ENCODE data around the gene HEMGN. TPM values are rescaled to one million over a fixed set of nuclear protein-coding genes. Genes with fewer than 3 reads are reported as not detected.

HEMGN gene
- total and polyA plus RNA-seq, 10 of the 15 experiments (the other 5 are each of a cell fraction or from before 2014, with no cell fraction given), result 0.03 to 0.28 (median 0.09) TPM; not detected in 4

GRCh38 chr9:97981846-97982682 lies 44.1 kb upstream of the HEMGN start:
- H4K20me1 ChIP-seq (ENCODE audit: control insufficient read depth, insufficient read depth), result no peaks in the 10 kb centered on the region
- ATAC-seq (no peak), DNase-seq (ENCODE audit: low read depth, low spot score) (no peak), FAIRE-seq (no peak)
- H2AFZ ChIP-seq (ENCODE audit: control insufficient read depth, low read depth, low read length), result peak overlapping the region; percentile 92
- peak overlapping the region; percentile 77 for H3K4me2 ChIP-seq (ENCODE audit: control insufficient read depth, insufficient read depth)
- ChIA-PET CTCF (interaction anchor here (0.6 to 3.6 kb wide), 10 partner anchors 10 to 275 kb away, joined by 3 to 26 read pairs (median 3); partner anchors contain the start of genes TBC1D2 and TRMO), RAD21 (ENCODE audit: unreplicated experiment) (interaction anchor here (0.7 to 1.8 kb wide), 4 partner anchors 52 to 344 kb away, joined by 3 to 9 read pairs (median 7); partner anchors contain the start of gene TRMO), SMC1A (ENCODE audit: uncharacterized antibody, unreplicated experiment) (interaction anchor here (0.6 to 1.4 kb wide), 10 partner anchors 9 to 397 kb away, joined by 3 to 5 read pairs (median 3); no protein-coding TSS in a partner anchor), POLR2A (interaction anchor here (0.6 to 2.0 kb wide), 7 partner anchors 9 to 122 kb away, joined by 3 to 7 read pairs (median 3); partner anchors contain the start of gene NANS)
- no peaks in the 10 kb centered on the region for H3K36me3 ChIP-seq (ENCODE audit: control insufficient read depth in 2 of 2, insufficient read depth in 2 of 2, low read length in 1 of 2)
- H3K27ac ChIP-seq (ENCODE audit: control insufficient read depth, insufficient read depth), result peak overlapping the region; percentile 99; the same call in 1 of the 2 replicates
- no TSS peak for BruUV-seq (replicated peaks)
- in situ Hi-C loops (cut with MboI), result no loop called here
- H3K79me2 ChIP-seq (ENCODE audit: control insufficient read depth, insufficient read depth, low read length), result peaks cover 48% of the 10 kb centered on the region
- TF ChIP-seq RELB (IDR thresholded peaks at IDR 0.05; ENCODE audit: low read depth), result no peak
- no peak for TF ChIP-seq CTCF (IDR thresholded peaks at IDR 0.05 in 2 of 3, conservative IDR thresholded peaks at IDR 0.05 in 1 of 3; ENCODE audit: control insufficient read depth in 2 of 3, extremely low read depth in 1 of 3, insufficient read depth in 1 of 3, low read depth in 3 of 3, low read length in 3 of 3)
- 0 out of 2 replicates have a peak, but pooled peaks have one; percentile 24 for TF ChIP-seq ZBTB40 (IDR thresholded peaks at IDR 0.05; ENCODE audit: borderline replicate concordance)
- TF ChIP-seq HDAC2 (IDR thresholded peaks at IDR 0.05), result 0 out of 2 replicates have a peak, but pooled peaks have one; percentile 21
- no peak for TF ChIP-seq NR2C2 (IDR thresholded peaks at IDR 0.05; ENCODE audit: borderline replicate concordance, control insufficient read depth, insufficient read length, low read depth)
- TF ChIP-seq ZNF687 (IDR thresholded peaks at IDR 0.05), result no peak
- no peak for TF ChIP-seq SREBF1 (IDR thresholded peaks at IDR 0.05; ENCODE audit: low read length)
- peak overlapping the region; percentile 99 for H3K9ac ChIP-seq (ENCODE audit: control insufficient read depth, insufficient read depth, low read length)
- H3K4me1 ChIP-seq (ENCODE audit: control insufficient read depth, insufficient read depth, low read length), result peaks cover 15% of the 10 kb centered on the region
- no peaks in the 10 kb centered on the region for H3K9me3 ChIP-seq (replicated peaks; ENCODE audit: control insufficient read depth, insufficient read depth, low read length)
- peak overlapping the region; percentile 79 for H3K4me3 ChIP-seq
- WGBS (ENCODE audit: insufficient coverage, insufficient replicate concordance, low lambda C conversion rate, missing lambda C conversion rate), result 30% methylated on average over 15 of the region's 15 CpGs
- intact Hi-C loops (cut with micrococcal nuclease; ENCODE audit: unreplicated experiment), result loop anchor here (2.0 kb wide), 2 partner anchors 53 to 59 kb away; partner anchors contain the start of gene TRMO
- no peaks in the 10 kb centered on the region for H3K27me3 ChIP-seq (replicated peaks in 1 of 2; ENCODE audit: control insufficient read depth in 2 of 2, insufficient read depth in 2 of 2, low read length in 1 of 2)

Measured in GM12878 (cell line).